ENCODE measurements around the gene HOMER2.

DNA sequence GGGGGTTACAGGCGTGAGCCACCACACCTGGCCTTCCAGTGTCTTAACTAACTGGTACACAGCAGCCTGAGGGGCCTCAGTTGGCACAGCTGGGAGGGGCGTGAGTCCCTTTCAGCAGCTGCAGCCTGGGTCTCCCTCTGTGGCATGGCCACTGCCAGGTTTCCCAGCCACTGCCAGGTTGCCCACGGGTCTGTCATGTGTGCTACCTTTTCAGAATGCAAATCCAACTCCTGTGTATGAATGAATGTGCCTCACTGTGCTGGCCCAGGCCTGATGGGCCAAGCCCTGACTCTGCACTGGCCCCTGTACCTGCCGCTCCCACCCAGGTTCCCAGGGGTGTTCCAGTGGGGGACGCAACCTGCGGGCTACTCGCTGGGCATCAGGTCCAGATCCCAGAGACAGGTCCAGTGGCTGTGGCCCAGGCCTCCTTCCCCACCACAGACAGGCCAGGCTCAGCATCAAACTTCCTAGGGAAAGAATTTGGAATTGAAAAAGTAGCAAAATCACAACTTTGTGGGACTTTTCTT is 117.1 kb downstream of the HOMER2 start:
- TF ChIP-seq, protein P1, sequence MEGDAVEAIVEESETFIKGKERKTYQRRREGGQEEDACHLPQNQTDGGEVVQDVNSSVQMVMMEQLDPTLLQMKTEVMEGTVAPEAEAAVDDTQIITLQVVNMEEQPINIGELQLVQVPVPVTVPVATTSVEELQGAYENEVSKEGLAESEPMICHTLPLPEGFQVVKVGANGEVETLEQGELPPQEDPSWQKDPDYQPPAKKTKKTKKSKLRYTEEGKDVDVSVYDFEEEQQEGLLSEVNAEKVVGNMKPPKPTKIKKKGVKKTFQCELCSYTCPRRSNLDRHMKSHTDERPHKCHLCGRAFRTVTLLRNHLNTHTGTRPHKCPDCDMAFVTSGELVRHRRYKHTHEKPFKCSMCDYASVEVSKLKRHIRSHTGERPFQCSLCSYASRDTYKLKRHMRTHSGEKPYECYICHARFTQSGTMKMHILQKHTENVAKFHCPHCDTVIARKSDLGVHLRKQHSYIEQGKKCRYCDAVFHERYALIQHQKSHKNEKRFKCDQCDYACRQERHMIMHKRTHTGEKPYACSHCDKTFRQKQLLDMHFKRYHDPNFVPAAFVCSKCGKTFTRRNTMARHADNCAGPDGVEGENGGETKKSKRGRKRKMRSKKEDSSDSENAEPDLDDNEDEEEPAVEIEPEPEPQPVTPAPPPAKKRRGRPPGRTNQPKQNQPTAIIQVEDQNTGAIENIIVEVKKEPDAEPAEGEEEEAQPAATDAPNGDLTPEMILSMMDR (IDR thresholded peaks at IDR 0.05; ENCODE audit: insufficient read depth, low read depth, low read length) = no peak
- TF ChIP-seq EZH2 (IDR thresholded peaks at IDR 0.05; ENCODE audit: insufficient read depth, low read length) = no peak
